GM19099 (cell line): ENCODE data around the gene RSRC1.

Experiments used
- POLR2A ChIP-seq: IDR thresholded peaks from 3 replicates; pipeline ENCODE4 v1.6.1; 2011; ENCODE audit warnings: low read depth; ENCODE audit not compliant: insufficient read length; ENCODE audit errors: extremely low read depth

RSRC1 gene

GRCh38 chr3:158535918-158536317 is 426.0 kb downstream of the RSRC1 start:
- no peak for TF ChIP-seq POLR2A

DNA sequence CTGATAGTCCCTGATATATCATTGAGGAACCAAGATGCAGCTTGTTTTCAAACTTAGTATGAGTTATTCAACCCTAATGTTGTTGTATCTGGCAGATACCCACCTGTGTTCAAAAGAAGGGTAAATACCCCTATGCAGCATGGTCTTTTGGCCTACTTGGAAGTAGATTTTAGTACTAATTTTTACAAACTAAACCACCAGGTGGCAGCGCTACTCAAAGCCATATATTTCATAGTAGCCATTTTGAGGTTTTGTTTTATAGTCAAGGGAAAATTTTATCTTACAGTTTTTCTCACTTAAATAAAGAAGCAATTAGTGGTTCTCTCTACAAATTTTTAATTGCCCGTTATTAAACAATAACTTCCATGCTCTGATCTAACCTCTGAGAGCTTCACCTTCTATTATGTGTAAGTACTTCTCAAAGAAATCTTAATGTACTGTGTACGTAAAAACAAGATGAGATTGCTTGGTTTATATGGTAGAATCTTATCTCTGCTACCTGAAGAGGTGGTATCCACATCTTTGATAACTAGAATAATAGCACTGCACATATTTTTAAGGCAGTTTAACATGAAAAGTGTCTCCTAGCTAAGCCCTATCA is 429.6 kb downstream of the RSRC1 start:
- TF ChIP-seq POLR2A, result no peak

DNA sequence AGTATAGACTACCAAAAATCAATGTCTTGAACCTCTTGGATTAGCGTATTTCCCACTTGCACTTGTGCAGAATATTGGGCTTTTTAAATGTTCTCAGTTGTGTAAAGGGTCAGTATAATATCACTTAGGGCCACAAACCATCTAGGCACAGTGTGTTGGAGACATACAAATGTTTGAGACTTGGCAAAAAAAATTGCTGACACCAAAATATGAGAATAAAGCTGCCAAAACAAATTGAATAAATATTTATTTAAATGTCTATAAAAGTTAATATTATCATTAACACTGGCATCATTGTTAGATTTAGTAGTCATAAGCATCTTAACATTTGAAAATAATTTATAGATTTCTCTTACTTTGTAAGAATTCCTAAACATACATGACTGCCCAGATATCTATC is 430.2 kb downstream of the RSRC1 start:
- TF ChIP-seq POLR2A, result no peak

DNA sequence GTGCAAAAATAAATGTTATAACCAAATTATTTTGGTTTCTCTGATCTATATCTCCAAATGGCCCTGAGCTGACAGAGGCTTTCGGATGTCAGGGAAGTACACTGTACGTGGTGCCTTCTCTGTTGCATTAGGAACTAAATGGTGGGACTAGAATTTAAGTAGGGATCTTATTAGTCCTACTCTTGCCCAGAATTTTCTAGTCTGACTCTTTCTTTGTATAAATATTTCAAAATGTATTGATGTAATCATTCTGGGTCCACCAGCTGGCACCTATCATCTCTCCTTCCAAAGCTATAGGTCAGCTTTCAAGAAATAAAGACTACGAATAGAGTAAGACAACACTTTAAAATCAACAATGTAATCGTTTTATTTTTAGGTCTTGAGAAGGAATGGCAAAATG is 438.8 kb downstream of the RSRC1 start:
- TF ChIP-seq POLR2A, result no peak

GRCh38 chr3:158552124-158552523 is 442.2 kb downstream of the RSRC1 start:
- no peak for TF ChIP-seq POLR2A

DNA sequence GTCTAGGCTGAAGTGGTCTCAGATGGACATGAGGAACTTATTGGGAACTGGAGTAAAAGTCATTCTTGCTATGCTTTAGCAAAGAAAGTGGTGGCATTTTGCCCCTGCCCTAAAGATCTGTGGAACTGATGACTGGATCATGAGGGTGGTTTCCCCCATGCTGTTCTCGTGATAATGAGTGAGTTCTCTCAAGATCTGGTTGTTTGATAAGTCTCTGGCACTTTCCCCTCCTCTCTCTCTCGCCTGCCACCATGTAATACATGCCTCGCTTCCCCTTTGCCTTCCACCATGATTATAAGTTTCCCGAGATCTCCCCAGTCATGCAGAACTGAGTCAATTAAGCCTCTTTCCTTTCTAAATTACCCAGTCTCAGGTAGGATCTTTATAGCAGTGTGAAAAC is 449.6 kb downstream of the RSRC1 start:
- TF ChIP-seq POLR2A, result no peak

GRCh38 chr3:158560979-158561378 is 451.1 kb downstream of the RSRC1 start:
- no peak for TF ChIP-seq POLR2A

DNA sequence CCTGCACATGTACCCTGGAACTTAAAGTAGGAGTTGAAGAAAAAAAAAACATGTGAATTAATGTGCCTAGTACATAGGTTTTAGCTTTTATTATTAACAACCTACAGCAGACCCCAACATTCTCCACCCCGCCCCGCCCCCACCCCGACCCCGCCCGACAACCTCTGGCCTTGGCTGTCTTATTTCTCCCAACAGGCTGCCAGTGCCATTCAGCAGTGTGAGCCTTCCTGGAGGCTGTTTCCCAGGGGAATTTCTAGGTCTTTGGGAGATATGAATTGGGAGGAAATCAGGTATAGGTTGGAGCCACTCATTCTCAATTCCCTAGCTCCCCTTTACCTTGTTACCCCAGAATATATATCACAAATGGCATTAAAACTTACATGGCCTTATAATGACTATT is 452.8 kb downstream of the RSRC1 start:
- no peak for TF ChIP-seq POLR2A

- TF ChIP-seq POLR2A, result no peak
Observed at GRCh38 chr3:158563076-158563475, 453.2 kb downstream of the RSRC1 start.

- no peak for TF ChIP-seq POLR2A
Observed at GRCh38 chr3:158565076-158565475, 455.2 kb downstream of the RSRC1 start.

DNA sequence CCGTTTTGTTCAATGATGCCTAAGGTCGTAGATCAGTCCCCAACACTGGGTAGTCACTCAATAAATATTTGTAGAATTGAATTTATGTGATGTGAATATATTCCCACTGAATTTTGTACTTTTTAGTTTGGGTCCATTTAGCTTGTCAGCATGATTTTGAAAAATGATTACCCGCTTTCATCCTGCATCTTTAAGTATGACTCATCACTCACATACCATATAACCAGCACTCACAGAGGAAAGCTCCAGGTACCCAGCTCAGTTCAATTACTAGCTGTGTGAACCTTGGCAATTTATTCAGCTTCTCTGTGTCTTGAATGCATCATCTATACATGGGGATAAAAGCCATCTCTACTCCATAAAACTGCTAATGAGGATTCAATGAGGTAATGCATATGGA is 458.9 kb downstream of the RSRC1 start:
- no peak for TF ChIP-seq POLR2A

DNA sequence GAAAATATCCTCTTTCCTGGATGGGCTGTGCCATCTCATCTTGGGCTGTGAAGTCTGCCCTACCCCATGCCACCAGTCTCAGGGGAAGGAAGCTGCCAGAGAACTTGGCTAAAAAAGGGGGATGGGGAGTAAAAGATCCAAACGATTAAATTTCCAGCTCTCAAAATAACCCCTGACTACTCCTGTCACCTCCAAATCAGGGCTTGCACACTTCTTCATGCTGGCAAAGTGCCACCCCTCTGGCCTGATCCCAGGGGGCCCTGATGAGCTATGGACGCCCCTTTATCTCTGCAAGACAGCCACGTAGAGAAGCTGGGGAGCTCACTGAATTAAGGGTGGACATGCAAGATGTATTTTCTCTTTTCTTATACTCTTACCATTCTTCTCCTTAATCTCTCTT is 459.9 kb downstream of the RSRC1 start:
- no peak for TF ChIP-seq POLR2A

GRCh38 chr3:158570999-158571702 is 461.3 kb downstream of the RSRC1 start, which contains the start of gene MLF1:
TSS of gene MLF1 (plus strand) at chr3:158571194. CDS start at chr3:158571301, 107 bp downstream.
- TF ChIP-seq POLR2A, result no peak

DNA sequence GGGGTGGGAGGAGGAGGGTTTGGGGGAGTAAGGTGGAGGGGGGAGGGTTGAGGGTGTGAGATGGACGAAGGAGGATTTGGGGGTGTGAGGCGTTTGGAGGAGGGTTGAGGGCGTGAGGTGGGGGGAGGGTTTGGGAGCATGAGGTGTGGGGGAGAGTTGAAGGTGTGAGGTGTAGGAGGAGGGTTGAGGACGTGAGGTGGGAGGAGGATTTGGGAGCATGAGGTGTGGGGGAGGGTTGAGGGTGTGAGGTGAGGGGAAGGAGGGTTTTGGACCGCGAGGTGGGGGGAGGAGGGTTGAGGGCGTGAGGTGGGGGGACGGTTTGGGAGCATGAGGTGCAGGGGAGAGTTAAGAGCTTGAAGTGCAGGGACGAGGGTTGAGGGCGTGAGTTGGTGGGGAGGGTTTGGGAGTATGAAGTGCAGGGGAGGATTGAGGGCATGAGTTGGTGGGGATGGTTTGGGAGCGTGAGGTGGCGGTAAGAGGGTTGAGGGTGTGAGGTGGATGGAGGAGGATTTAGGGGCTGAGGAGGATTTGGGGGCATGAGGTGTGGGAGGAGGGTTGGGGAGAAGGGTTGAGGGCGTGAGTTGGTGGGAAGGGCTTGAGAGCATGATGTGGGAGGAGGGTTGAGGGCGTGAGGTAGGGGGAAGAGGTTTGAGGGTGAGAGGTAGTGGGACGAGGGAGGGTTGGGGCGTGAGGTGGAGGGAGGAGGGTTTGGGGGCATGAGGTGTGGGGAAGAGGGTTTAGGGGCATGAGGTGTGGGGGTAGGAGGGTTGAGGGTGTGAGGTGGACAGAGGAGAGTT is 462.3 kb downstream of the RSRC1 start:
- no peak for TF ChIP-seq POLR2A

DNA sequence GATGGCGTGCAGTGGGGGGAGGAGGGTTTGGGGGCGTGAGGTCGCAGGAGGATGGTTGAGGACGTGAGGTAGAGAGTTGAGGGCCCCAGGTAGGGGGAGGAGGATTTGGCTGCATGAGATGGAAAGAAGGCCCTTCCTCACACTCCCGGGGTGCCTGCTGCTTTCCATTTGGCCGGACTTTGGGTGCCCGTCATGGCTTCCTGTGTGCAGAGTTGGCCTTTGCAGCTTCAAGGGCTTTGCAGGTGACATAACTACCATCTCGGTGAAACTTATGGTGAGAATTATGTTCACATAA is 462.8 kb downstream of the RSRC1 start:
- no peak for TF ChIP-seq POLR2A

DNA sequence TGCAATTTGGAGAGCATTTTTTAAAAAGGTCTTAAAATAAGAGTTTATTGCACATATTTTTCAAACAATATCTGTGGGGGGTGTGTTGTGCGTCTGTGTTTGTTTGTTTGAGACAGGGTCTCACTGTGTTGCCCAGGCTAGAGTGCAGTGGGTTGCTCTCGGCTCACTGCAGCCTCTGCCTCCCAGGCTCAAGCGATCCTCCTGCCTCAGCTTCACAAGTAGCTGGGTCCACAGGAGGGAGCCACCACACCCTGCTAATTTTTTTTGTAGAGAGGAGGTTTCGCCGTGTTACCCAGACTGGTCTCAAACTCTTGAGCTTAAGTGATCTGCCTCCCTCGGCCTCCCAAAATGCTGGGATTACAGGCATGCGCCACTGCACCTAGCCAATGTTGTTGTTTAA is 463.8 kb downstream of the RSRC1 start:
- TF ChIP-seq POLR2A, result no peak
